ENCODE data around the gene DNAJC18.
A peak's percentile ranks its signal among the peaks of the same experiment; 100 is the strongest.
"Not testable (repeated sequence)": the region's sequence is repeated elsewhere in the genome, so short reads cannot be mapped to it uniquely, and the experiment has no call there.

DNAJC18 gene

GRCh38 chr5:139461698-139462097 is 22.4 kb upstream of the DNAJC18 start:
- no peak for DNase-seq (ENCODE audit: low read depth, low spot score)
- H3K27ac ChIP-seq, result no peak overlapping the region

GRCh38 chr5:139461176-139461575 is 21.9 kb upstream of the DNAJC18 start:
- no peak overlapping the region for H3K27ac ChIP-seq

GRCh38 chr5:139460455-139460854 is 21.1 kb upstream of the DNAJC18 start:
- no peak for DNase-seq (ENCODE audit: low read depth, low spot score)
- H3K27ac ChIP-seq, result no peak overlapping the region

More at GRCh38 chr5:139461176-139461575, 21.9 kb upstream of the DNAJC18 start:
- DNase-seq (ENCODE audit: low read depth, low spot score), result no peak

- H3K27ac ChIP-seq, result peak overlapping the region; percentile 42
- DNase-seq (ENCODE audit: low read depth, low spot score), result no peak
Measured at GRCh38 chr5:139459451-139459934, 20.2 kb upstream of the DNAJC18 start.

- no peak for DNase-seq (ENCODE audit: low read depth, low spot score)
- H3K27ac ChIP-seq, result peak overlapping the region; percentile 42
Measured at GRCh38 chr5:139458580-139459407, 19.5 kb upstream of the DNAJC18 start.

- no peak for DNase-seq (ENCODE audit: low read depth, low spot score)
- H3K27ac ChIP-seq, result no peak overlapping the region
Measured at GRCh38 chr5:139457653-139458306, 18.5 kb upstream of the DNAJC18 start.

GRCh38 chr5:139457241-139457640 is 17.9 kb upstream of the DNAJC18 start:
- no peak overlapping the region for H3K27ac ChIP-seq
- no peak for DNase-seq (ENCODE audit: low read depth, low spot score)

- DNase-seq (ENCODE audit: low read depth, low spot score), result no peak
- no peak overlapping the region for H3K27ac ChIP-seq
Measured at GRCh38 chr5:139456776-139457175, 17.5 kb upstream of the DNAJC18 start.

- DNase-seq (ENCODE audit: low read depth, low spot score), result no peak
- H3K27ac ChIP-seq, result no peak overlapping the region
Measured at GRCh38 chr5:139454568-139455290, 15.4 kb upstream of the DNAJC18 start.

GRCh38 chr5:139453683-139454567 is 14.6 kb upstream of the DNAJC18 start:
- H3K27ac ChIP-seq, result no peak overlapping the region
- DNase-seq (ENCODE audit: low read depth, low spot score), result no peak

GRCh38 chr5:139451878-139452660 is 12.7 kb upstream of the DNAJC18 start:
- no peak for DNase-seq (ENCODE audit: low read depth, low spot score)
- no peak overlapping the region for H3K27ac ChIP-seq

GRCh38 chr5:139451176-139451575 is 11.9 kb upstream of the DNAJC18 start:
- DNase-seq (ENCODE audit: low read depth, low spot score), result no peak
- H3K27ac ChIP-seq, result no peak overlapping the region

GRCh38 chr5:139446956-139447779 is 7.8 kb upstream of the DNAJC18 start:
- DNase-seq (ENCODE audit: low read depth, low spot score), result peak; percentile 37

GRCh38 chr5:139445325-139446170 is 6.2 kb upstream of the DNAJC18 start:
- peak overlapping the region; percentile 84 for H3K27ac ChIP-seq
- peak; percentile 33 for DNase-seq (ENCODE audit: low read depth, low spot score)

More at GRCh38 chr5:139446956-139447779, 7.8 kb upstream of the DNAJC18 start:
- peak overlapping the region; percentile 84 for H3K27ac ChIP-seq

GRCh38 chr5:139443831-139444453 is 4.6 kb upstream of the DNAJC18 start:
- H3K27ac ChIP-seq, result peak overlapping the region; percentile 84
- no peak for DNase-seq (ENCODE audit: low read depth, low spot score)

GRCh38 chr5:139440416-139440815 is 1.1 kb upstream of the DNAJC18 start:
- not testable (repeated sequence) for H3K27ac ChIP-seq; DNase-seq (ENCODE audit: low read depth, low spot score)

- no peak overlapping the region for H3K27ac ChIP-seq
- DNase-seq (ENCODE audit: low read depth, low spot score), result no peak
Measured at GRCh38 chr5:139438707-139439012, 665 bp downstream of the DNAJC18 start.

Data from epithelial cell of prostate (primary cell).